Mesendoderm (in vitro differentiated cells): ENCODE data around the gene SCARF2.

Experiments
- DNase-seq: peaks from one replicate; pipeline ENCODE4 v3.0.0; 2013
- H2AK5ac ChIP-seq: 2 replicates; pipeline ENCODE4 v1.6.1; 2013; ENCODE audit warnings: low read length, inconsistent platforms
- H2BK120ac ChIP-seq: 2 replicates; pipeline ENCODE4 v1.6.1; 2013; ENCODE audit warnings: low read depth, mild to moderate bottlenecking, low read length, moderate library complexity, mixed read lengths
- H2BK15ac ChIP-seq: replicated peaks from 2 replicates; pipeline ENCODE4 v1.6.1; 2013; ENCODE audit warnings: low read depth, mild to moderate bottlenecking, moderate library complexity
- H2BK5ac ChIP-seq: 2 replicates; pipeline ENCODE4 v1.6.1; 2013; ENCODE audit warnings: low read length, inconsistent platforms
- H3K18ac ChIP-seq: 2 replicates; pipeline ENCODE4 v1.6.1; 2013; ENCODE audit warnings: mild to moderate bottlenecking, low read length, mixed read lengths
- H3K23ac ChIP-seq: one replicate; pipeline ENCODE4 v1.6.1; 2013; ENCODE audit warnings: low read length
- H3K27ac ChIP-seq: 2 replicates; pipeline ENCODE4 v1.5.1; 2013; ENCODE audit warnings: low read depth, mild to moderate bottlenecking, inconsistent platforms, low read length, moderate library complexity
- H3K27me3 ChIP-seq: 2 replicates; pipeline ENCODE4 v1.6.1; 2013; ENCODE audit warnings: low read length, control low read depth, mild to moderate bottlenecking, inconsistent platforms; ENCODE audit not compliant: insufficient read depth, poor library complexity
- H3K36me3 ChIP-seq: 2 replicates; pipeline ENCODE4 v1.6.1; 2013; ENCODE audit warnings: low read length, inconsistent platforms; ENCODE audit not compliant: control insufficient read depth, insufficient read depth
- H3K4ac ChIP-seq: one replicate; pipeline ENCODE4 v1.6.1; 2013; ENCODE audit warnings: low read depth, mild to moderate bottlenecking, low read length, moderate library complexity
- H3K4me1 ChIP-seq: 2 replicates; pipeline ENCODE4 v1.6.1; 2013; ENCODE audit warnings: low read depth, low read length, inconsistent platforms; ENCODE audit not compliant: control insufficient read depth
- H3K4me2 ChIP-seq: 2 replicates; pipeline ENCODE4 v1.6.1; 2013; ENCODE audit warnings: low read length
- H3K4me3 ChIP-seq: 2 replicates; pipeline ENCODE4 v1.5.1; 2013; ENCODE audit warnings: mild to moderate bottlenecking, low read length
- H3K56ac ChIP-seq: one replicate; pipeline ENCODE4 v1.6.1; 2013; ENCODE audit warnings: low read length
- H3K79me1 ChIP-seq: 2 replicates; pipeline ENCODE4 v1.6.1; 2013; ENCODE audit warnings: low read length, inconsistent platforms
- H3K79me2 ChIP-seq: 2 replicates; pipeline ENCODE4 v1.6.1; 2013; ENCODE audit warnings: mild to moderate bottlenecking, low read length; ENCODE audit not compliant: control insufficient read depth, insufficient read depth
- H3K9ac ChIP-seq: 2 replicates; pipeline ENCODE4 v1.6.1; 2013; ENCODE audit warnings: low read length, inconsistent platforms
- H4K5ac ChIP-seq: one replicate; pipeline ENCODE4 v1.6.1; 2013; ENCODE audit warnings: low read length
- H4K8ac ChIP-seq: one replicate; pipeline ENCODE4 v1.6.1; 2013; ENCODE audit warnings: low read depth, mild to moderate bottlenecking, control low read depth, low read length, moderate library complexity
- WGBS: extraction: QIAGEN DNeasy Blood & Tissue Kit; methylation state at CpG from one replicate; pipeline ENCODE4 v1.1.7; 2013; ENCODE audit warnings: low lambda C conversion rate, missing lambda C conversion rate; ENCODE audit not compliant: insufficient coverage; ENCODE audit errors: extremely low coverage; 5-methylcytosine and 5-hydroxymethylcytosine counted together

The SCARF2 gene

DNA sequence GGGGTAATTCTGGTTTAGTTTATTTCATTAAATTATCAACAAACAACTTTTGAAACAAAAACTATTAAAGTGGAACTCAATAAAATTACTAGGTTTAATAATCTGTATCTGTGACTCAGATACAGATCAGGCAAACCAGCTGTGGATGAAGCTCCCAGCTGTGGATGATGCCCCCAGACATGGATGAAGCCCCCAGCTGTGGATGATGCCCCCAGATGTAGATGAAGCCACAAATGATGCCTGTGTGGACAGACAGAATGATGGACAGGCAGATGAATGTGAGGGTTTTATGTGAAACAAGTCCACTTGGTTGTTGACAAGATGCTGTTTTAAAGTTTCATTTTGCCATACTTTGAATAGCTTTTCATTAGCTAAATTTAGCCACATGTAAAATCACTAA lies 49.4 kb downstream of the SCARF2 start:
- Histone ChIP-seq H3K4me1 (no peaks in the 10 kb centered on the region), H2AK5ac (no peak overlapping the region), H3K56ac (no peak overlapping the region), H3K4ac (no peak overlapping the region), H3K27ac (no peak overlapping the region), H4K5ac (no peak overlapping the region), H3K79me1 (no peaks in the 10 kb centered on the region), H3K4me3 (no peak overlapping the region), H3K4me2 (no peak overlapping the region), H3K23ac (no peak overlapping the region), H3K36me3 (no peaks in the 10 kb centered on the region), H2BK15ac (no peak overlapping the region), H3K18ac (no peak overlapping the region), H3K9ac (no peak overlapping the region), H3K27me3 (no peaks in the 10 kb centered on the region), H4K8ac (no peak overlapping the region), H2BK5ac (no peak overlapping the region), H2BK120ac (no peak overlapping the region), H3K79me2 (no peaks in the 10 kb centered on the region)
- DNase-seq = no peak

DNA sequence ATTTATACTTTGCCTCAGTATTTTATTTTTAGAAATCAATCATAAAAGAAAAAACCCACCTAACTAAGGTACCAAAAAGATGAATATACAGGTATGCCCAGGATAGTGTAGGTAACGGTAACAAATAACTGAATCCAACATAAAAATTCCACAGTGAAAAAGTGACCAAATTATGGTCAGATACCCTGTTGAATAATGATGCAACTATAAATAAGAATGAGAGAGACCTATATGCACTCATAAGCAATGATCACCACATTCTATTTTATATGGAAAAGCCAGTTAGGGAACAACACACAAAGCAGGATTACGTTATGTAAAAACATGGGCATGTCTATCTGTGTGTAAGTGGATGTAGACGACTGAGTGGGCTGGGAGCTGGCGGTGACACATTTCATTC lies 50.7 kb downstream of the SCARF2 start:
- H3K79me2 ChIP-seq = no peaks in the 10 kb centered on the region
- no peak overlapping the region for H3K56ac ChIP-seq
- H3K27ac ChIP-seq = no peak overlapping the region
- H2BK5ac ChIP-seq = no peak overlapping the region
- H3K9ac ChIP-seq = no peak overlapping the region
- no peak overlapping the region for H2BK15ac ChIP-seq
- no peak overlapping the region for H3K18ac ChIP-seq
- H3K4me3 ChIP-seq = no peak overlapping the region
- no peaks in the 10 kb centered on the region for H3K79me1 ChIP-seq
- no peak overlapping the region for H3K23ac ChIP-seq
- H2BK120ac ChIP-seq = no peak overlapping the region
- H2AK5ac ChIP-seq = no peak overlapping the region
- no peak overlapping the region for H3K4me2 ChIP-seq
- no peaks in the 10 kb centered on the region for H3K27me3 ChIP-seq
- H4K8ac ChIP-seq = no peak overlapping the region
- no peak for DNase-seq
- no peaks in the 10 kb centered on the region for H3K36me3 ChIP-seq
- no peak overlapping the region for H3K4ac ChIP-seq
- no CpG with 5 or more reads among the region's 4 CpGs for WGBS
- H4K5ac ChIP-seq = no peak overlapping the region
- no peaks in the 10 kb centered on the region for H3K4me1 ChIP-seq

DNA sequence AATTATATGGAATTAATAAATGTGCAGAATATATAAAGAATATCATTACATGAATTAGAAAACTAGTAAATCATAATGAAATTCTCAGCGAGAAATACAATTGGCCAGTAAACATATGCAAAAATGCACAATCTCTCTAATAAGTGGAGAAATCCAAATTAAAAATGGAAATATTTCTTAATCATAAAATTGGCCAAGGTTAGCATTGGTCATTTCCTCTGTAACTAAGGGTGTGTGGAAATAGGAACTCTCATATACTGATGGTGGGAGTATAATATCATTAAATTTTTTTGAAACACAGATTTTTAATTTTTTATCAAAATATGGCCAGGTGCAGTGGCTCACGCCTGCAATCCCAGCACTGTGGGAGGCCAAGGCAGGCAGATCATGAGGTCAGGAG lies 51.3 kb downstream of the SCARF2 start:
- Histone ChIP-seq H3K23ac (no peak overlapping the region), H3K79me2 (no peaks in the 10 kb centered on the region), H3K4me3 (no peak overlapping the region), H3K9ac (no peak overlapping the region), H2AK5ac (no peak overlapping the region), H3K79me1 (no peaks in the 10 kb centered on the region), H3K27me3 (no peaks in the 10 kb centered on the region), H3K4me2 (no peak overlapping the region), H3K56ac (no peak overlapping the region), H2BK5ac (no peak overlapping the region), H3K18ac (no peak overlapping the region), H3K4me1 (no peaks in the 10 kb centered on the region), H2BK15ac (no peak overlapping the region), H4K8ac (no peak overlapping the region), H4K5ac (no peak overlapping the region), H3K4ac (no peak overlapping the region), H3K36me3 (no peaks in the 10 kb centered on the region), H2BK120ac (no peak overlapping the region), H3K27ac (no peak overlapping the region)
- no peak for DNase-seq
- WGBS = no CpG with 5 or more reads among the region's 2 CpGs

DNA sequence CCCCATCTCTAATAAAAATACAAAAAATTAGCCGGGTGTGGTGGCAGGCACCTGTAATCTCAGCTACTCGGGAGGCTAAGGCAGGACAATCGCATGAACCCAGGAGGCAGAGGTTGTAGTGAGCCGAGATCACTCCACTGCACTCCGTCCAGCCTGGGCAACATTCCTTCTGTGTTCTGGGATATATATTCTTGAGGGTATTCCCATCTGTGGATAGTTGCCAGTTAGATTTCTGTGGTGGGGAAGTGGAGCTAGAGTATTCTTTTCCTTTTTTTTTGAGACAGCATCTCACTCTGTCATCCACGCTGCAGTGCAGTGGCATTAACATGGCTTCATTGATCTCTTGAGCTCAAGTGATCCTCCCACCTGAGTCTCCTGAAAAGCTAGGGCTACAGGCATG lies 52.8 kb downstream of the SCARF2 start:
- H3K27me3 ChIP-seq = no peaks in the 10 kb centered on the region
- H3K9ac ChIP-seq = no peak overlapping the region
- no peak overlapping the region for H4K8ac ChIP-seq
- H2BK120ac ChIP-seq = no peak overlapping the region
- no peak overlapping the region for H3K4me3 ChIP-seq
- H3K18ac ChIP-seq = no peak overlapping the region
- H4K5ac ChIP-seq = no peak overlapping the region
- H3K23ac ChIP-seq = no peak overlapping the region
- peaks cover 5% of the 10 kb centered on the region for H3K4me1 ChIP-seq
- H3K56ac ChIP-seq = no peak overlapping the region
- no peaks in the 10 kb centered on the region for H3K79me1 ChIP-seq
- H3K79me2 ChIP-seq = no peaks in the 10 kb centered on the region
- no peak overlapping the region for H3K4ac ChIP-seq
- no peak overlapping the region for H2AK5ac ChIP-seq
- no peaks in the 10 kb centered on the region for H3K36me3 ChIP-seq
- no peak overlapping the region for H2BK5ac ChIP-seq
- WGBS = no CpG with 5 or more reads among the region's 6 CpGs
- H2BK15ac ChIP-seq = no peak overlapping the region
- H3K4me2 ChIP-seq = no peak overlapping the region
- no peak for DNase-seq
- no peak overlapping the region for H3K27ac ChIP-seq

DNA sequence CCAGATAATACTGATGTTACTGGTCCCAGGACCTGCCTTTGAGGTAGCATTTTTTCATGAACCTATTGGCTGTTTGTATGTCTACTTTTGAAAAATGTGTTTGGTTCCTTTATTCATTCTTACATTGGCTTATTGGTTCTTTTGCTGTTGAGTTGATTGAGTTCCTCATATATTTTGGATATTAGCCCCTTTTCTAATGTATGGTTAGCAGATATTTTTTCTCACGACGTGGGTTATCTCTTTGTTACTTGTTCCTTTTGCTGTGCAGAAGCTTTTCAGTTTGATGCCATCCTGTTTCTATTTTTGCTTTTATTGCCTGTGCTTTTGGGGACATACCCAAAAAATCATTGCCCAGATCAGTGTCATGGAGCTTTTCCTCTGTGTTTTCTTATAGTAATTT lies 53.5 kb downstream of the SCARF2 start:
- no CpG with 5 or more reads among the region's 2 CpGs for WGBS
- no peak overlapping the region for H3K23ac ChIP-seq

DNA sequence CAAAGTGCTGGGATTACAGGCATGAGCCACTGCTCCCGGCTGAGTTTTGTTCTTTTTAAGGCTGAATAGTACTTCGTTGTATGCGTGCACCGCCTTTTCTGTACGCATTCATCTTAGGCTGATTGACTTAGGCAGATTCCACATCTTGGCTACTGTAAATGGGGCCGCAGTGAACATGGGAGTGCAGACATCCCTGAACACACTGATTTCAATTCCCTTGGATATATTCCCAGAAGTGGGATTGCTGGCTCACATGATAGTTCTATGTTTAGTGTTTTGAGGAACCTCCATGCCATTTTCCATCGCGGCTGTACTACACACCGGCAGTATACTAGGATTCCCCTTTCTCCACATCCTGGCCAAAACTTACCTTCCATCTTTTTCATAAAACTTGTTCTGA lies 54.1 kb downstream of the SCARF2 start:
- Histone ChIP-seq H3K79me2 (no peaks in the 10 kb centered on the region), H3K4ac (no peak overlapping the region), H3K4me2 (no peak overlapping the region), H4K5ac (no peak overlapping the region), H3K27ac (no peak overlapping the region), H3K23ac (no peak overlapping the region), H3K36me3 (no peaks in the 10 kb centered on the region), H3K27me3 (no peaks in the 10 kb centered on the region), H3K79me1 (no peaks in the 10 kb centered on the region), H3K4me3 (no peak overlapping the region), H3K4me1 (peaks cover 5% of the 10 kb centered on the region), H4K8ac (no peak overlapping the region), H2BK15ac (no peak overlapping the region), H3K56ac (no peak overlapping the region), H3K18ac (no peak overlapping the region), H3K9ac (no peak overlapping the region), H2BK5ac (no peak overlapping the region), H2BK120ac (no peak overlapping the region), H2AK5ac (no peak overlapping the region)
- WGBS = no CpG with 5 or more reads among the region's 9 CpGs
- DNase-seq = no peak

More for the DNA sequence above, 53.5 kb downstream of the SCARF2 start:
- H3K9ac ChIP-seq = no peak overlapping the region
- no peak overlapping the region for H4K8ac ChIP-seq
- no peak overlapping the region for H2BK5ac ChIP-seq
- no peak overlapping the region for H3K4ac ChIP-seq
- no peak overlapping the region for H3K27ac ChIP-seq
- H3K27me3 ChIP-seq = no peaks in the 10 kb centered on the region
- no peak overlapping the region for H2AK5ac ChIP-seq
- DNase-seq = no peak
- H3K79me1 ChIP-seq = no peaks in the 10 kb centered on the region
- H3K4me2 ChIP-seq = no peak overlapping the region
- H3K18ac ChIP-seq = no peak overlapping the region
- H3K36me3 ChIP-seq = no peaks in the 10 kb centered on the region
- no peak overlapping the region for H2BK120ac ChIP-seq
- H4K5ac ChIP-seq = no peak overlapping the region
- no peaks in the 10 kb centered on the region for H3K79me2 ChIP-seq
- H3K56ac ChIP-seq = no peak overlapping the region
- H2BK15ac ChIP-seq = no peak overlapping the region
- peaks cover 5% of the 10 kb centered on the region for H3K4me1 ChIP-seq
- no peak overlapping the region for H3K4me3 ChIP-seq
